ENCODE data around the gene PODN. TPM values are rescaled to one million over a fixed set of nuclear protein-coding genes. Genes with fewer than 3 reads are reported as not detected.
A peak's percentile ranks its signal among the peaks of the same experiment; 100 is the strongest.

The PODN gene, protein sequence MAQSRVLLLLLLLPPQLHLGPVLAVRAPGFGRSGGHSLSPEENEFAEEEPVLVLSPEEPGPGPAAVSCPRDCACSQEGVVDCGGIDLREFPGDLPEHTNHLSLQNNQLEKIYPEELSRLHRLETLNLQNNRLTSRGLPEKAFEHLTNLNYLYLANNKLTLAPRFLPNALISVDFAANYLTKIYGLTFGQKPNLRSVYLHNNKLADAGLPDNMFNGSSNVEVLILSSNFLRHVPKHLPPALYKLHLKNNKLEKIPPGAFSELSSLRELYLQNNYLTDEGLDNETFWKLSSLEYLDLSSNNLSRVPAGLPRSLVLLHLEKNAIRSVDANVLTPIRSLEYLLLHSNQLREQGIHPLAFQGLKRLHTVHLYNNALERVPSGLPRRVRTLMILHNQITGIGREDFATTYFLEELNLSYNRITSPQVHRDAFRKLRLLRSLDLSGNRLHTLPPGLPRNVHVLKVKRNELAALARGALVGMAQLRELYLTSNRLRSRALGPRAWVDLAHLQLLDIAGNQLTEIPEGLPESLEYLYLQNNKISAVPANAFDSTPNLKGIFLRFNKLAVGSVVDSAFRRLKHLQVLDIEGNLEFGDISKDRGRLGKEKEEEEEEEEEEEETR
- total RNA-seq: 10 to 100 TPM in 2 of 3 donors, 1 to 10 TPM in 1; 8.8 to 13.2 (median 11.2) TPM
- 2.0 TPM for total RNA-seq (2013)

DNA sequence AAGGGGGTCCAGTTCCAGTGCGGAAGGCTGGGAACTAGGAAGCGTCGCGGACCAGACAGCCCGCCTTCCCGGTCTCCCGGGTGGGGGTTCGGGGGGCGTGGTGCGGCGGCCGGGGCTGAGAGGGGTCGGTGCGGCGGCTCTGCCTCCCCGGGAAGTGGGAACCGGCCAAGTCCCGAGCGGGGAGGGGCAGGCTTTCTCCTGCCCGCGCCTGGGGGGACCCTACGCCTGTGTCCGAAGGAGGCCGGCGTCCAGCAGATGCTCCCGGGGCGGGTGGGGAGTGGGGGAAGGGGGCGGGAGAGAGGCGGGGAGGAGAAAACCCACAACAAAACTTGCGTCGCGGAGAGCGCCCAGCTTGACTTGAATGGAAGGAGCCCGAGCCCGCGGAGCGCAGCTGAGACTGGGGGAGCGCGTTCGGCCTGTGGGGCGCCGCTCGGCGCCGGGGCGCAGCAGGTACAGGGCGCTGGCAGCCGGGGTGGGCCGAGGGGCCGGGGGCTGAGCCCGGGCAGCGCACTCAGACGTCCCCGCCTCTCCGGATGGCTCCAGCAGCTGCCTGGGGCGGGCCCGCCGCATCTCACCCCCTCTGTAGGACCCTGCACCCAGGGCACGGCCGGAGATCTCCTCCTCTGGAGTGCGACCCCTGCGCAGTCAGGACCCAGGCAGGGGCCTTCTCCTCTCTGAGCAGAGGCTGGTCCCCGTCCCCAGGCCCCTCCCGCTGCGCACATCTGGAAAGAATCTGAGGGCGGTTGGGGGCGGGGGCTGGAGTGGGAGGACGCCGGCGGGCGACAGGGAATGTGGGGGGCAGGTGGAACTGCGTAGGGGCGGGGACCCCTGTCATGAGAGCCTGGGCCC is at the start of gene PODN:
TSS of gene PODN (plus strand) at position 355 of the 849 bp plus-strand sequence. CDS start 7,643 bp downstream, outside the sequence.
- peak within 1 kb of the TSS in 1 of 2 donors; percentile 65 for H3K27ac Mint-ChIP-seq
- ATAC-seq (peak; percentile 49 to 75 (median 62)), DNase-seq (peak; percentile 18 to 27)
- peak within 1 kb of the TSS; percentile 29 for H3K4me3 ChIP-seq (ENCODE audit: low read length)
- TF ChIP-seq, protein P1, sequence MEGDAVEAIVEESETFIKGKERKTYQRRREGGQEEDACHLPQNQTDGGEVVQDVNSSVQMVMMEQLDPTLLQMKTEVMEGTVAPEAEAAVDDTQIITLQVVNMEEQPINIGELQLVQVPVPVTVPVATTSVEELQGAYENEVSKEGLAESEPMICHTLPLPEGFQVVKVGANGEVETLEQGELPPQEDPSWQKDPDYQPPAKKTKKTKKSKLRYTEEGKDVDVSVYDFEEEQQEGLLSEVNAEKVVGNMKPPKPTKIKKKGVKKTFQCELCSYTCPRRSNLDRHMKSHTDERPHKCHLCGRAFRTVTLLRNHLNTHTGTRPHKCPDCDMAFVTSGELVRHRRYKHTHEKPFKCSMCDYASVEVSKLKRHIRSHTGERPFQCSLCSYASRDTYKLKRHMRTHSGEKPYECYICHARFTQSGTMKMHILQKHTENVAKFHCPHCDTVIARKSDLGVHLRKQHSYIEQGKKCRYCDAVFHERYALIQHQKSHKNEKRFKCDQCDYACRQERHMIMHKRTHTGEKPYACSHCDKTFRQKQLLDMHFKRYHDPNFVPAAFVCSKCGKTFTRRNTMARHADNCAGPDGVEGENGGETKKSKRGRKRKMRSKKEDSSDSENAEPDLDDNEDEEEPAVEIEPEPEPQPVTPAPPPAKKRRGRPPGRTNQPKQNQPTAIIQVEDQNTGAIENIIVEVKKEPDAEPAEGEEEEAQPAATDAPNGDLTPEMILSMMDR (IDR thresholded peaks at IDR 0.05): no peak
- H3K27ac ChIP-seq (ENCODE audit: low read length): no peak within 1 kb of the TSS
- H3K4me1 ChIP-seq (ENCODE audit: control insufficient read depth, insufficient read depth, low read length): peaks cover 19% of the 10 kb centered on the region
- no peaks in the 10 kb centered on the region for H3K36me3 ChIP-seq (ENCODE audit: control insufficient read depth, insufficient read depth, low read length)
- H3K9me3 ChIP-seq (ENCODE audit: control insufficient read depth, insufficient read depth, low read length): no peaks in the 10 kb centered on the region
- WGBS (ENCODE audit: insufficient coverage): under 1% methylated on average over 73 of the region's 73 CpGs
- peak within 1 kb of the TSS; percentile 80 for H3K4me3 Mint-ChIP-seq
- intact Hi-C loops (cut with micrococcal nuclease): no loop called here
- peaks cover 7 to 17% of the 10 kb centered on the region in 2 donors for H3K27me3 Mint-ChIP-seq (ENCODE audit: low read depth in 2 of 2)
- H3K27me3 ChIP-seq (ENCODE audit: control insufficient read depth, insufficient read depth, low read length): peaks cover 12% of the 10 kb centered on the region
- no peaks in the 10 kb centered on the region for H3K36me3 Mint-ChIP-seq
- H3K4me1 Mint-ChIP-seq: peaks cover 0 to 17% of the 10 kb centered on the region in 2 donors
- no peaks in the 10 kb centered on the region for H3K9me3 Mint-ChIP-seq

DNA sequence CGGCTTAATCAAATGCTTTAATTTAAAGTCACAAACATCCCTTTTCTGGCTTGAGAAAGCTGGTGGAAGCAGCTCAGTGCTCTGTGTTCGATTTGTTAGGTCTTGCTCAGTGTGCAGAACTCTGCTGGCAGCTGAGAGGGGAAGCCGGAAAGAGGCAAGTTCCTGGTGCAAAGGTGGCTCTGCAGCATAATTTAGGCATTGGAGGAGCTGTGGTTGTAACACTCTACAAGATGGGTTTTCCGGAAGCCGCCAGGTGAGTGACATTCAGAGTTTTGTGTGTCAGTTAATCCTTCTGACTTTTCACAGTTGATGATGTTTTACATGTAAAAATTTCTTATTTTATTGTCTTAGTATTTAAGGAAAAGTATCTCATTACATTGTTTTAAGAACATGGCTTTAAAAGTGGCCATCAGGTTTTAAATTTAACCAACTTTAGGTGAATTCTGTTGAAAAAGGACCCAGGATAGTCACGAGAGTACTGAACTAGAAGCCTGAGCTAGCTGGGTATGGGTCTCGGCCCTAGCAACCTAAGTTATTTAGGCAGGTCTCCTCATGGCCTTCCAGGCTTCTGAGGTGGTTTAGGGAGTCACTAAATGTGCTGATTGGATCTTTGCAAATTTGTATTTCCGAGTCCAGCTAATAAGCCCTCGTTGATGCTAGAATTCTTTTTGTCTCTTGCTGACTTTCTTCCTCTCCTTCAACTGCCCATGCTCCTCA is 47.1 kb upstream of the PODN start:
- Mint-ChIP-seq H3K9me3 (no peaks in the 10 kb centered on the region), H3K36me3 (no peaks in the 10 kb centered on the region), H3K4me1 (peaks cover 27 to 29% of the 10 kb centered on the region in 2 donors), H3K27ac (peak overlapping the region; percentile 39 to 72), H3K27me3 (ENCODE audit: low read depth in 2 of 2) (no peaks in the 10 kb centered on the region), H3K4me3 (peak overlapping the region; percentile 84)
- Histone ChIP-seq H3K36me3 (ENCODE audit: control insufficient read depth, insufficient read depth, low read length) (no peaks in the 10 kb centered on the region), H3K27me3 (ENCODE audit: control insufficient read depth, insufficient read depth, low read length) (no peaks in the 10 kb centered on the region), H3K4me1 (ENCODE audit: control insufficient read depth, insufficient read depth, low read length) (peaks cover 3% of the 10 kb centered on the region), H3K27ac (ENCODE audit: low read length) (peak overlapping the region; percentile 21), H3K4me3 (ENCODE audit: low read length) (peak overlapping the region; percentile 56), H3K9me3 (ENCODE audit: control insufficient read depth, insufficient read depth, low read length) (no peaks in the 10 kb centered on the region)
- WGBS (ENCODE audit: insufficient coverage): 3% methylated on average over 9 of the region's 9 CpGs
- intact Hi-C loops (cut with micrococcal nuclease): loop anchor here (2.0 kb wide), 1 partner anchor 168 kb away; no protein-coding TSS in a partner anchor
- TF ChIP-seq, protein P1 (IDR thresholded peaks at IDR 0.05): no peak
- DNase-seq (peak; percentile 40 to 92), ATAC-seq (peak; percentile 98 to 100 (median 99))

DNA sequence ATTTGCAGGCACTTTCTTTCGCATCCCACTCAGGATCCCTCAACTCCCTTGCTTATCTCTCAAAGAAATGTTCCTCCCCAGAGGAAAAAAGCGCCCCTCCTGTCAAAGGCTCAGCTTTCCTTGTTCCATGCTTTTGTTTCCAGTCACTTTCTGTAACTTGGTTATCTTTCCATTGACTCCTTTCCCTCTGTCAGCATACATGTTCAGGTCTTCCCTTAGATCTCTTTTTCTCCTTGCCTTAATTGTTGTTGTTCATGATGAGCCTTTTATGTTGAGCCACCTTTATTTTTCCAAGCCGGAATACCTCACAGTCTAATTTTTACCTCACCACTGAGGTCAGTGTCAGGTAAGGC is 46.5 kb upstream of the PODN start:
- peak overlapping the region; percentile 84 for H3K4me3 Mint-ChIP-seq
- H3K9me3 ChIP-seq (ENCODE audit: control insufficient read depth, insufficient read depth, low read length): no peaks in the 10 kb centered on the region
- H3K27me3 ChIP-seq (ENCODE audit: control insufficient read depth, insufficient read depth, low read length): no peaks in the 10 kb centered on the region
- ATAC-seq: no peak
- WGBS (ENCODE audit: insufficient coverage): 58% methylated on average over 3 of the region's 3 CpGs
- H3K4me1 Mint-ChIP-seq: peaks cover 27 to 29% of the 10 kb centered on the region in 2 donors
- H3K9me3 Mint-ChIP-seq: no peaks in the 10 kb centered on the region
- peak overlapping the region; percentile 56 for H3K4me3 ChIP-seq (ENCODE audit: low read length)
- TF ChIP-seq, protein P1 (IDR thresholded peaks at IDR 0.05): no peak
- no peaks in the 10 kb centered on the region for H3K36me3 Mint-ChIP-seq
- no peaks in the 10 kb centered on the region for H3K36me3 ChIP-seq (ENCODE audit: control insufficient read depth, insufficient read depth, low read length)
- no peaks in the 10 kb centered on the region for H3K27me3 Mint-ChIP-seq (ENCODE audit: low read depth in 2 of 2)
- H3K27ac Mint-ChIP-seq: peak overlapping the region; percentile 39 to 72
- H3K27ac ChIP-seq (ENCODE audit: low read length): no peak overlapping the region
- H3K4me1 ChIP-seq (ENCODE audit: control insufficient read depth, insufficient read depth, low read length): peaks cover 3% of the 10 kb centered on the region
- intact Hi-C loops (cut with micrococcal nuclease): loop anchor here (2.0 kb wide), 1 partner anchor 167 kb away; no protein-coding TSS in a partner anchor
- no peak for DNase-seq

Measured in natural killer cell (primary cell).